ENCODE results near the gene SREK1IP1.

- TF ChIP-seq, protein P1, sequence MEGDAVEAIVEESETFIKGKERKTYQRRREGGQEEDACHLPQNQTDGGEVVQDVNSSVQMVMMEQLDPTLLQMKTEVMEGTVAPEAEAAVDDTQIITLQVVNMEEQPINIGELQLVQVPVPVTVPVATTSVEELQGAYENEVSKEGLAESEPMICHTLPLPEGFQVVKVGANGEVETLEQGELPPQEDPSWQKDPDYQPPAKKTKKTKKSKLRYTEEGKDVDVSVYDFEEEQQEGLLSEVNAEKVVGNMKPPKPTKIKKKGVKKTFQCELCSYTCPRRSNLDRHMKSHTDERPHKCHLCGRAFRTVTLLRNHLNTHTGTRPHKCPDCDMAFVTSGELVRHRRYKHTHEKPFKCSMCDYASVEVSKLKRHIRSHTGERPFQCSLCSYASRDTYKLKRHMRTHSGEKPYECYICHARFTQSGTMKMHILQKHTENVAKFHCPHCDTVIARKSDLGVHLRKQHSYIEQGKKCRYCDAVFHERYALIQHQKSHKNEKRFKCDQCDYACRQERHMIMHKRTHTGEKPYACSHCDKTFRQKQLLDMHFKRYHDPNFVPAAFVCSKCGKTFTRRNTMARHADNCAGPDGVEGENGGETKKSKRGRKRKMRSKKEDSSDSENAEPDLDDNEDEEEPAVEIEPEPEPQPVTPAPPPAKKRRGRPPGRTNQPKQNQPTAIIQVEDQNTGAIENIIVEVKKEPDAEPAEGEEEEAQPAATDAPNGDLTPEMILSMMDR (conservative IDR thresholded peaks at IDR 0.05): no peak
- TF ChIP-seq ZFX (IDR thresholded peaks at IDR 0.05): no peak
Observed at GRCh38 chr5:64758901-64759300, 9.6 kb downstream of the SREK1IP1 start.
